GM20431 (cell line): Measurements from ENCODE around the gene CIAO2A.

Source experiments
- in situ Hi-C: fragments of 300-500 bp; cut with MseI, MboI; formaldehyde crosslinking; loops from one replicate; pipeline ENCODE4 v1.15.0; 2020; ENCODE audit warnings: low sequenced_read_pairs; ENCODE audit not compliant: unreplicated experiment

Gene CIAO2A

DNA sequence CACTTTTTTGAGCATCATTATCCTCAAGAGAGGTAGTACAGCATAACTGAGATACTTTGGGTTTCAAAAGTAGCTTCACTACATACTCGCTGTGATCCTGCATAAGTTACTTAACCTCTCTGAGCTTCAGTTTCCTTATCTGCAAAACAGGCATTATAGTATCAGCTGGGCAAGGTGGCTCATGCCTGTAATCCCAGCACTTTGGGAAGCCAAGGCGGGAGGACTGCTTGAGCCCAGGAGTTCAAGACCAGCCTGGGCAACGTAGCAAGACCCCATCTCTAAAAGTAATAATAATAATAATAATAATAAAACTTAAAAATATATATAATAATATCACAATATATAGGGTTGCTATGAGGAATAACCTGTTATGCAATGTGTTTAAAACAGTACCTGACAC lies 10.9 kb downstream of the CIAO2A start:
- in situ Hi-C loops, result no loop called here

DNA sequence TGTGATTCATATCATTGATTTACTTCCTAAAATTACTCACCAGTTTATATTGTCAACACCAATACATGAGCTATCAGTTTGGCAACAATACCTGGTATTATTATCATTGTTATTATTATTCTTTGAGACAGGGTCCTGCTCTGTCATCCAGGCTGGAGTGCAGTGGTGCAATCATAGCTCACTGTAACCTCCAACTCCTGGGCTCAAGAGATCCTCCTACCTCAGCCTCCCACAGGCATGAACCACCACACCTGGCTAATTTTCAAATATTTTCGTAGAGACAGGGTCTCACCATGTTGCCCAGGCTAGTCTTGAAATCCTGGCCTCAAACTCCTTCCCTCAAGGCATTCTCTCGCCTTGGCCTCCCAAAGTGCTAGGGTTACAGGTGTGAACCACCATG lies 20.1 kb downstream of the CIAO2A start:
- in situ Hi-C loops, result loop anchor here (25.0 kb wide), 2 partner anchors 311 to 461 kb away; no protein-coding TSS in a partner anchor

GRCh38 chr15:64072812-64073211 lies 20.8 kb downstream of the CIAO2A start:
- in situ Hi-C loops, result loop anchor here (25.0 kb wide), 2 partner anchors 311 to 461 kb away; no protein-coding TSS in a partner anchor

GRCh38 chr15:64071931-64072765 lies 21.5 kb downstream of the CIAO2A start:
- in situ Hi-C loops, result loop anchor here (25.0 kb wide), 2 partner anchors 310 to 460 kb away; no protein-coding TSS in a partner anchor

DNA sequence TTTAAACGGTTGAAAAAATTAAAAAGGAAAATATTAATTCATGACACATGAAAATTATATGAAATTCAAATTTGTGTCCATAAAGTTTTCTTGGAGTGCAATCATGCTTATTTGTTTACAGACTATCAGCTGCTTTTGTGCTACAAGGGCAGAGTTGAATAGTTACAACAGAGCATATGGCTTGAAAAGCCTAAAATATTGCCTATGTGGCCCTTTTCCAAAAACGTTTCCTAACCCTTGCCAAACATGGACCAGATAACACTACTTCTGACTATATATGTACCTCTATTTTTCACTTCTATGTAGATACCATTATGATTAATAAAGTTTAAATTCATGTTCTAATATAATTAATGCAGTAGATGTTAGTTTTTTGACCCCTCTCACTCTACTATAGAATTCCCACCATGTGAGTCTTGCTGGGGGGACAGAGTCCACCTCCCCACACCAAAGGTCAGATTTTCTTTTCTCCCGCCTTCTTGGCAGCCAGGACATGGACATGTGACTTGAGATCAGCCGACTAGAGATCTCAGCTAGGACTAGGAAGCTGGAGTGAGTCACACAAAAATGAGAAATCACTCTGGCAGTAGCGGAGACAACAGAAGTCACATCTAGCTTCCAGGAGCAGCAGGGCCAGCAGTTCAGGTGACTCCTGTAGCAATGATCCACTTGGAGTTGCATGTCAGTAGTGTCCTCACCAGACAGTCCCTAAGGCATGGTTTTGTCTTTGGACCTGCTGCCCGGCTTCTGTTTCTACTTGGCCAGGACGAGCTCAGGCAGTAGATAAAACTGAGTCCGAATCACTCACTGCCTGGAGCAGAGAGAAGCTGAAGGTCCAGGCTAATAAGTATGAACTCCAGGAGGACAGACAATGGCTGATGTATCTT lies 22.4 kb downstream of the CIAO2A start:
- in situ Hi-C loops, result loop anchor here (25.0 kb wide), 2 partner anchors 309 to 459 kb away; no protein-coding TSS in a partner anchor

GRCh38 chr15:64070106-64070505 lies 23.5 kb downstream of the CIAO2A start:
- in situ Hi-C loops, result loop anchor here (25.0 kb wide), 2 partner anchors 308 to 458 kb away; no protein-coding TSS in a partner anchor

GRCh38 chr15:64068133-64068532 lies 25.5 kb downstream of the CIAO2A start:
- in situ Hi-C loops, result loop anchor here (25.0 kb wide), 2 partner anchors 306 to 456 kb away; no protein-coding TSS in a partner anchor

GRCh38 chr15:64067564-64068030 lies 26.0 kb downstream of the CIAO2A start:
- in situ Hi-C loops, result loop anchor here (25.0 kb wide), 2 partner anchors 305 to 455 kb away; no protein-coding TSS in a partner anchor

DNA sequence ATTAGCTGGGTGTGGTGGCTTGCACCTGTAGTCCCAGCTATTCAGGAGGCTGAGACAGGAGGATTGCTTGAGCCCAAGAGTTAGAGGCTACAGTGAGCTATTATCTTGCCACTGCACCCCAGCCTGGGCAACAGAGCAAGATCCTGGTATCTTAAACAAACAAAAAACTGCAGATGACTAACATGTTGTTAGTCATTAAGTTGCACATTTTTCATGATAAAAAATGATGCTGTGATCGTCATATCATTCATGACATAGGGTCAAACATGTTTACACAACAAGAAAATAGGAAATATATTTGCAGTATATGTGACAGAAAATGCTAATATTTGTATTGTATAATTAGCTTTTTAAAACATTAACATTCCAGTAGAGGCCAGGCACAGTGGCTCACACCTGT lies 27.2 kb downstream of the CIAO2A start:
- in situ Hi-C loops, result loop anchor here (25.0 kb wide), 2 partner anchors 304 to 454 kb away; no protein-coding TSS in a partner anchor

GRCh38 chr15:64060716-64061115 lies 32.9 kb downstream of the CIAO2A start:
- in situ Hi-C loops, result loop anchor here (25.0 kb wide), 2 partner anchors 298 to 448 kb away; no protein-coding TSS in a partner anchor

DNA sequence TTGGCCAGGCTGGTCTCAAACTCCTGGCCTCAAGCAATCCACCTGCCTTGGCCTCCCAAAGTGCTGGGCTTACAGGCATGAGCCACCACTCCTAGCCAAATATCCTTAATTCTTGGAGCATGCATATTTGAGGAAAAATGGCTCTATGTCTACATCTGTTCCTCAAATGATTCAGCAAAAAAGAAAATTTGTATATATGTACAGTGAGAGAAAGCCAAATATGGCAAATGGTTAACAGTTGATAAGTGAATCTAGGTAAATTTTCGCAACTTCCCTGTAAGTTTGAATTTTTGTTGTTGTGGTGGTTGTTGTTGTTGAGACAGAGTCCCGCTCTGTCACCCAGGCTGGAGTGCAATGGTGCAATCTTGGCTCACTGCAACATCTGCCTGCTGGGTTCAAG lies 34.5 kb downstream of the CIAO2A start:
- in situ Hi-C loops, result loop anchor here (25.0 kb wide), 2 partner anchors 297 to 447 kb away; no protein-coding TSS in a partner anchor

- in situ Hi-C loops, result loop anchor here (25.0 kb wide), 2 partner anchors 296 to 446 kb away; no protein-coding TSS in a partner anchor
Observed at GRCh38 chr15:64058279-64058678, 35.4 kb downstream of the CIAO2A start.

GRCh38 chr15:64053674-64054073 lies 40.0 kb downstream of the CIAO2A start:
- in situ Hi-C loops, result loop anchor here (25.0 kb wide), 2 partner anchors 291 to 441 kb away; no protein-coding TSS in a partner anchor

- in situ Hi-C loops, result loop anchor here (25.0 kb wide), 2 partner anchors 291 to 441 kb away; no protein-coding TSS in a partner anchor
Observed at GRCh38 chr15:64052925-64053491, 40.6 kb downstream of the CIAO2A start.

DNA sequence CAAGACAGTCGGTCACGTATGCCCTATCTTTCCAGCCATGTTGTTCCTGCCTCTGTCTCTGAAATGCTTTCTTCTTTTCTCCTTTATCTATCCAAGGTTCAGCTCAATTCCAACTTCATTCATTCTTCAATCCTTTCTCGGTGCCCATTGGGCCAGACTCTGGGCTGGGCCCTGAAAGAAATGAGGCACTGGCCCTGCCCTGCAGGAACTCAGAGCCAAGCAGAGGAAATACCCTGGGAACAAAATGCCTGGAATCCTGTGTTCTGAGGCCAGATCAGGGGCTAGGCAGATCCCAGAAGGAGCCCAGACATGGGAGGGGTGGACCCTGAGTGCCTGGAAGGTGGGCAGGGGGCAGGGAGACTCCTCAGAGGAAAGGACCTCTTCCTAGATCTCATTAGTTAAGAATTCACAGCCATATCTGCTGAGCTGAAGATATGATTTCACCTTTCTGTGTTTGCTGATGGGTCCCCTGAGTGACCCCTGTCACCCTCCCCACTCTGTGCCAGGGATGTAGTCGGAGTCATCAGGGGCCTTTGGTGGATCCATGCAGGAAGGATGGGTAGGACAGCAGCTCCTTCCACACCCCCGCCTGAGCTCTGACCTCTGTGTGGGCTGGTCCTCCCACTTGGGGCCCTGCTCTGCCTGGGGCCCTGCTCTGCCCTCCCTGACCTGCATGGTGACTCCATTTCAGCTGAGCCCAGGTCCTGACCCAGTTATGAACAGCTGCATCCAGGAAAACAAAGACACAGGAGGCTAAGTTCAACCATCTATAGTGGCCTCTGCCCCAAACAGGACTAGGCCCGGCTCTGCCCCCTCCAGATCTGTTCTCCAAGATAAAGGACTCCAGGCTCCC lies 42.0 kb downstream of the CIAO2A start:
- in situ Hi-C loops, result loop anchor here (25.0 kb wide), 2 partner anchors 289 to 439 kb away; no protein-coding TSS in a partner anchor

GRCh38 chr15:64051093-64051402 lies 42.6 kb downstream of the CIAO2A start:
- in situ Hi-C loops, result loop anchor here (25.0 kb wide), 2 partner anchors 289 to 439 kb away; no protein-coding TSS in a partner anchor

GRCh38 chr15:64050281-64051092 lies 43.2 kb downstream of the CIAO2A start:
- in situ Hi-C loops, result loop anchor here (25.0 kb wide), 2 partner anchors 288 to 438 kb away; no protein-coding TSS in a partner anchor
